Sigmoid colon (tissue), 7 donors: ENCODE measurements around the gene LAMA1. TPM values are rescaled to one million over a fixed set of nuclear protein-coding genes. Genes with fewer than 3 reads are reported as not detected.

Experiments used
- DNase-seq: peaks from one replicate; pipeline ENCODE4 v3.0.0-alpha.2; 2019
- H3K27ac ChIP-seq, 4 donors: fragments of 200-600 bp; sonication (generic); one replicate each; pipeline ENCODE4 v1.5.1; 2016 to 2019; ENCODE audit warnings: mild to moderate bottlenecking in 1 of 4
- H3K27me3 ChIP-seq, 3 donors: fragments of 200-600 bp; sonication (generic); one replicate each; pipeline ENCODE4 v1.5.1; 2019; ENCODE audit warnings: mild to moderate bottlenecking in 1 of 3
- H3K36me3 ChIP-seq, 4 donors: fragments of 200-600 bp; sonication (generic); one replicate each; pipeline ENCODE4 v1.5.1; 2016 to 2019
- H3K4me1 ChIP-seq, 4 donors: fragments of 200-600 bp; sonication (generic); one replicate each; pipeline ENCODE4 v1.5.1; 2017 to 2019
- H3K4me3 ChIP-seq, 4 donors: fragments of 200-600 bp; sonication (generic); one replicate each; pipeline ENCODE4 v1.5.1; 2017 to 2019; ENCODE audit warnings: mild to moderate bottlenecking in 2 of 4, moderate library complexity in 1 of 4
- H3K9me3 ChIP-seq, 4 donors: fragments of 200-600 bp in 3 of 4; sonication (generic) in 3 of 4; one replicate each; pipeline versions ENCODE4 v1.5.1 to v1.6.1; 2013 to 2019
- EP300 ChIP-seq, 4 donors: sonication (generic); formaldehyde crosslinking; IDR thresholded peaks; one replicate each; pipeline ENCODE4 v1.6.1; 2017; ENCODE audit warnings: antibody characterized with exemption in 4 of 4
- POLR2A ChIP-seq, 2 donors: fragments of 450-650 bp; IDR thresholded peaks; one replicate each; pipeline ENCODE4 v1.6.1; 2016; ENCODE audit warnings: antibody characterized with exemption in 2 of 2, mild to moderate bottlenecking in 2 of 2, moderate library complexity in 2 of 2
- POLR2AphosphoS5 ChIP-seq, 4 donors: sonication (generic); formaldehyde crosslinking; IDR thresholded peaks; one replicate each; pipeline ENCODE4 v1.6.1; 2017; ENCODE audit warnings: antibody characterized with exemption in 4 of 4
- WGBS, 2 donors: extraction: QIAGEN DNeasy Blood & Tissue Kit; methylation state at CpG; one replicate each; pipeline ENCODE4 v1.1.7; 2013; 5-methylcytosine and 5-hydroxymethylcytosine counted together
- intact Hi-C: fragments of 100-400 bp; cut with DNase I; formaldehyde crosslinking; loops from one replicate; pipeline ENCODE4 v1.15.1; 2023
- polyA plus RNA-seq, 3 donors: library from polyadenylated mRNA; stranded (reverse); fragments of 200-250 nt; gene quantifications; one replicate each; pipeline ENCODE4 v1.2.3, GENCODE V29; 2013
- total RNA-seq, 4 donors: library from RNA; depleted of rRNA; stranded (reverse); fragments of >200 nt; gene quantifications; one replicate each; pipeline ENCODE4 v1.1.0, GENCODE V29; 2016
- TF ChIP-seq, protein P1 (sequence below), 4 experiments: fragments of 450-650 bp in 3 of 4; fragments of 200-600 bp in 1 of 4; IDR thresholded peaks; one replicate each; pipeline ENCODE4 v1.5.1; 2016 to 2019; ENCODE audit warnings: antibody characterized with exemption in 4 of 4, mild to moderate bottlenecking in 3 of 4, moderate library complexity in 2 of 4
- donor health status: healthy with polysubstance abuse.
- donor health status: Bipolar disorder and iron deficiency.
- donor health status: healthy.

Gene LAMA1
- total and polyA plus RNA-seq, 7 donors: 0.27 to 19.2 (median 1.4) TPM

DNA sequence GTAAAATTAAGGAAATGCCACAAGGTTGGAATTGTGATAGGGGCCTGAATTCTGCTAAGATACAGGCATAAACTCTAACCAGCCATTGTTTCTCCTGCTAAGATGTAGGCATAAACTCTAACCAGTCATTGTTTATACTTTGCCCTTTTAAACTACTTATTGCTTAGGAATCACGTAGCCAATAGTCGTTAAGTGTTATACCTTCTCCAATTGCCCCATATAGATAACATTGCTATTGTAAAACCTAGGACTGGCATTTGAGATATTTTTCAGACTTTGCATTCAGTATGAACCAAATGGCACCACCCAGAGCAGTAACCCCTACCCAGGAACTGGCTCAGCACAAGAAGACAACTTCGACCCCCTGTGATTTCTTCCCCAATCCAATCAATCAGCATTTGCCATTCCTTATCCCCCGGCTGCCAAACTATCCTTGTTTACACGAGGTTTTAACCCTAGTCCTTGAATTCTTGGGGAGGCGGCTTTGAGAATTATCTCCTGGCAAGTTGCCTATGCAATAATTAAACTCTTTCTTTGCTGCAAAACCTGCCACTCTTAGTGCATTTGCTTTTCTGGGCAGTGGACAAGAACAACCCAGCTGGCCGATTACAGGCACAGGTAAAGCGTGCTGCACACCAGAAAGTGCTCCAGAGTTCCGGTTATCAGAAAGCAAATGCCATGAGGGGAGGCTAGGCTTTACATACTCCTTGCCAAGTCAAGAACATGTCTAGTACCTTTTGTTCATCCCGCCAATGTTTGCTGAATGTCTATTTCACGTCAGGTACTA is 167.6 kb downstream of the LAMA1 start:
- no peak overlapping the region for H3K27ac ChIP-seq

DNA sequence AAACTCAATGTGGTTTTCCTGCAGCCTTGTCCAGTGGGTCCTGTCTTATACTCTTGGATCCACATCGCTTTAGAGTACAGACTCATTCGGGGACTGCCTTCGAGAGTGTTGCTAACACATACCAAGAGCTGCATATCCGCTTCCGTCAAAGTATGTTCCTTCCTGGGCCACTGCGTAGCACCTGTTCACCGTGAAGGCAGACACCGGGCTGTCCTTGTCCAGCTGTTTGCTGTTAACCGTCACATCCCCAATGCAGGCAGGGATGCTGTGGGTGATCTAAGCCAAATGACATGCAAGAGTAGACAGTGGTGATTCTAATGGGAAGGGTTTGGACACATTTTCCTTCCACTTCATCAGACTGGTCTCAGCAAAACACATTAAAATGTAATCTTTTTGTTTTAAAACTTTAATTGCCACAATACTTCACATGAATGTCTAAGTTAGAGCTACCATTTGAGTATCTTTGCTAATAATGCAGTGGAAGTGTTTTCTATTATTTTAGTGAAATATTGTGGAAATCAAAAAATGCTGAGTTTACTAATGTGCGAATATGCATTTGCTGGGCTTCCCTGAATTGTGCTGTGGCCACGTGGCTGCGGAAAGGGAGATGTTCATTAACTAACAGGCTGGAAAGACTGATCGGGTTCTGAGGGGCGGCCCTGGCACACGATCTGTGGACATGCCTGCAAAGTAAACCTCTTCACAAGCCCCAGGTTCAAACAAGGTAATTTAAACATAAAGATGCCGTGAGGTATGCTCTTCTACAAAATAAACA is 169.1 kb downstream of the LAMA1 start:
- H3K27me3 ChIP-seq: no peaks in the 10 kb centered on the region
- 34 to 76% methylated on average over 16 of the region's 16 CpGs for WGBS, 2 donors
- TF ChIP-seq POLR2AphosphoS5 (IDR thresholded peaks at IDR 0.05) (no peak), EP300 (IDR thresholded peaks at IDR 0.05) (no peak), POLR2A (IDR thresholded peaks at IDR 0.05) (no peak)
- TF ChIP-seq, protein P1, sequence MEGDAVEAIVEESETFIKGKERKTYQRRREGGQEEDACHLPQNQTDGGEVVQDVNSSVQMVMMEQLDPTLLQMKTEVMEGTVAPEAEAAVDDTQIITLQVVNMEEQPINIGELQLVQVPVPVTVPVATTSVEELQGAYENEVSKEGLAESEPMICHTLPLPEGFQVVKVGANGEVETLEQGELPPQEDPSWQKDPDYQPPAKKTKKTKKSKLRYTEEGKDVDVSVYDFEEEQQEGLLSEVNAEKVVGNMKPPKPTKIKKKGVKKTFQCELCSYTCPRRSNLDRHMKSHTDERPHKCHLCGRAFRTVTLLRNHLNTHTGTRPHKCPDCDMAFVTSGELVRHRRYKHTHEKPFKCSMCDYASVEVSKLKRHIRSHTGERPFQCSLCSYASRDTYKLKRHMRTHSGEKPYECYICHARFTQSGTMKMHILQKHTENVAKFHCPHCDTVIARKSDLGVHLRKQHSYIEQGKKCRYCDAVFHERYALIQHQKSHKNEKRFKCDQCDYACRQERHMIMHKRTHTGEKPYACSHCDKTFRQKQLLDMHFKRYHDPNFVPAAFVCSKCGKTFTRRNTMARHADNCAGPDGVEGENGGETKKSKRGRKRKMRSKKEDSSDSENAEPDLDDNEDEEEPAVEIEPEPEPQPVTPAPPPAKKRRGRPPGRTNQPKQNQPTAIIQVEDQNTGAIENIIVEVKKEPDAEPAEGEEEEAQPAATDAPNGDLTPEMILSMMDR (IDR thresholded peaks at IDR 0.05): no peak

More for the DNA sequence above, 167.6 kb downstream of the LAMA1 start:
- DNase-seq: no peak
- TF ChIP-seq, protein P1 (IDR thresholded peaks at IDR 0.05): no peak
- intact Hi-C loops: no loop called here
- no peaks in the 10 kb centered on the region for H3K4me1 ChIP-seq
- no peak overlapping the region for H3K4me3 ChIP-seq
- H3K36me3 ChIP-seq: no peaks in the 10 kb centered on the region
- H3K27me3 ChIP-seq: no peaks in the 10 kb centered on the region
- H3K9me3 ChIP-seq: no peaks in the 10 kb centered on the region
- 14 to 60% methylated on average over 11 of the region's 11 CpGs for WGBS, 2 donors

DNA sequence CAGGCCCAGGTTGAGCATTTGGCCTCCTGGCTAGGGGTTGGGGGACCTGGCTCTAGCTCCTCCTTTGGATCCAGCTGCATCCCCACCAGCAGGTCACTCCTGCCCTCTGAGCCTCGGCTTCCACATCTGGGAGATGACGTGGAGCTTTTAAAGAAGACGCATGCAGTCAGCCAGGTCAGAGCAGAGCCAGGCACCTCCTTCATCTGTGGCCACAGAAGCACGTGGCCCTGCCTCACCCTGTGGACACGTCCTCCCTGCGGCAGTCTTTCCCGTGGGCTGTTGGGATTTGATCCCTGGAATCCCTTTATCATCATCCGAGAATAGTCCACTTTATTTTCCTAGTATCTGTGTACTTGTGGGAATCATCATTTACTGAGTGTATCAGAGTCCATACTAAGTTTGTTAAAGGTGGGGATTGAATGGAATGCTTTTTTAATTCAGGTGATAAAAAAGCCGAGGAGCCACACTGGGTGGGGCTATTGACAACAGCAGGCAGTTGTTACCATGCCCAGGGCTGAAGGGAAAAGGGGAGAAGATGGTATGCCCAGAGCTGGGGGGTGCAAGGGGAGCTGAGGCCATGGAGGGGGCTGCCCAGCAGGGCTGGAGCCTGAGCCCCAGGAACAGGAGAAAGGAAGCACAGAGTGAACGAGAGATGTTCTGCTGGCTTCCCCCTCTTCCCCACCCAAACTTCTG is 170.1 kb downstream of the LAMA1 start:
- no peaks in the 10 kb centered on the region for H3K36me3 ChIP-seq
- WGBS, 2 donors: 18 to 72% methylated on average over 10 of the region's 10 CpGs
- no peak overlapping the region for H3K4me3 ChIP-seq
- no peaks in the 10 kb centered on the region for H3K27me3 ChIP-seq
- no peak overlapping the region for H3K27ac ChIP-seq
- DNase-seq: no peak
- intact Hi-C loops: no loop called here
- TF ChIP-seq POLR2A (IDR thresholded peaks at IDR 0.05): no peak
- TF ChIP-seq EP300 (IDR thresholded peaks at IDR 0.05): no peak
- no peak for TF ChIP-seq POLR2AphosphoS5 (IDR thresholded peaks at IDR 0.05)
- TF ChIP-seq, protein P1 (IDR thresholded peaks at IDR 0.05): no peak
- no peaks in the 10 kb centered on the region for H3K4me1 ChIP-seq
- no peaks in the 10 kb centered on the region for H3K9me3 ChIP-seq

More for the DNA sequence above, 169.1 kb downstream of the LAMA1 start:
- Histone ChIP-seq H3K9me3 (no peaks in the 10 kb centered on the region), H3K36me3 (no peaks in the 10 kb centered on the region), H3K27ac (no peak overlapping the region), H3K4me3 (no peak overlapping the region), H3K4me1 (no peaks in the 10 kb centered on the region)
- intact Hi-C loops: no loop called here
- DNase-seq: no peak

DNA sequence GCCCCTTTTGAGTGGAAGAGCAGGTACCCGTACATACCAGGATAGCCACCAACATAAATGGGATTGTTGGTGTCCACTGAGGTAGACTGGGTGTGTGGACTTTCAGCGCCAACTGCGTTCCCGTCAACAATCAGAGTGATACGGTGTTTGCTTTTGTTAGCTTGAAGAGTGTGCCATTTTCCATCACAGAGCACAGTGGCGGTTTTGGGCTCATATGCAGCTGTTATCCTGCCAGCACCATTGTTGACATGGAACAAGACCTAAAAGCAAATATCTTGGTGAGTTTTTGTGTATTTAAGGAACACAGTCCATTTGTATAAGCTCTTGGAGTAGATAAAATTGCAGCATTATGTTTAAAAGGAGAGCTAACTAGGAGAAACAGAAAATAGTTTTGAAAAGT is 174.5 kb downstream of the LAMA1 start:
- Histone ChIP-seq H3K9me3 (no peaks in the 10 kb centered on the region), H3K4me3 (no peak overlapping the region), H3K27me3 (no peaks in the 10 kb centered on the region), H3K36me3 (no peaks in the 10 kb centered on the region), H3K27ac (no peak overlapping the region), H3K4me1 (no peaks in the 10 kb centered on the region)
- intact Hi-C loops: no loop called here
- no peak for DNase-seq
- TF ChIP-seq EP300 (IDR thresholded peaks at IDR 0.05) (no peak), POLR2A (IDR thresholded peaks at IDR 0.05) (no peak), POLR2AphosphoS5 (IDR thresholded peaks at IDR 0.05) (no peak)
- TF ChIP-seq, protein P1 (IDR thresholded peaks at IDR 0.05): no peak
- 73 to 93% methylated on average over 6 of the region's 6 CpGs for WGBS, 2 donors
